Trophoblast cell (in vitro differentiated cells and primary cell): ENCODE measurements around the gene COMMD3.

Experiments used
- DNase-seq, 2 donors: peaks; one replicate each; pipeline ENCODE4 v3.0.0-alpha.2; 2016
- H2AFZ ChIP-seq: 2 replicates; pipeline ENCODE4 v1.6.1; 2013; ENCODE audit warnings: low read length, moderate library complexity, mild to moderate bottlenecking; ENCODE audit not compliant: insufficient read depth, poor library complexity
- H2AK5ac ChIP-seq: 2 replicates; pipeline ENCODE4 v1.6.1; 2013; ENCODE audit warnings: mild to moderate bottlenecking, low read length
- H2BK120ac ChIP-seq: 2 replicates; pipeline ENCODE4 v1.6.1; 2013; ENCODE audit warnings: low read length, mild to moderate bottlenecking, moderate library complexity; ENCODE audit not compliant: insufficient read depth, poor library complexity
- H2BK12ac ChIP-seq: 2 replicates; pipeline ENCODE4 v1.6.1; 2013; ENCODE audit warnings: mild to moderate bottlenecking, low read length, moderate library complexity
- H2BK5ac ChIP-seq: 2 replicates; pipeline ENCODE4 v1.6.1; 2013; ENCODE audit warnings: low read length, low read depth, moderate library complexity, mild to moderate bottlenecking; ENCODE audit not compliant: poor library complexity
- H3K14ac ChIP-seq: 2 replicates; pipeline ENCODE4 v1.6.1; 2013; ENCODE audit warnings: mild to moderate bottlenecking, low read length
- H3K18ac ChIP-seq: 2 replicates; pipeline ENCODE4 v1.6.1; 2013; ENCODE audit warnings: mild to moderate bottlenecking, low read length
- H3K23ac ChIP-seq: 2 replicates; pipeline ENCODE4 v1.6.1; 2013; ENCODE audit warnings: low read length
- H3K27ac ChIP-seq: 2 replicates; pipeline ENCODE4 v1.5.1; 2013; ENCODE audit warnings: low read depth, mild to moderate bottlenecking, inconsistent platforms, low read length, moderate library complexity
- H3K27me3 ChIP-seq: 2 replicates; pipeline ENCODE4 v1.6.1; 2013; ENCODE audit warnings: inconsistent platforms, mild to moderate bottlenecking, low read length, moderate library complexity; ENCODE audit not compliant: insufficient read depth
- H3K36me3 ChIP-seq, 2 experiments: 1 replicate in 1 of 2; 2 replicates in 1 of 2; pipeline ENCODE4 v1.6.1; 2013; ENCODE audit warnings: low read length in 2 of 2, mild to moderate bottlenecking in 2 of 2, moderate library complexity in 1 of 2; ENCODE audit not compliant: insufficient read depth in 2 of 2, control insufficient read depth in 1 of 2
- H3K4ac ChIP-seq: 2 replicates; pipeline ENCODE4 v1.6.1; 2013; ENCODE audit warnings: low read depth, mild to moderate bottlenecking, low read length, moderate library complexity
- H3K4me1 ChIP-seq, 2 experiments: 1 replicate in 1 of 2; 2 replicates in 1 of 2; pipeline ENCODE4 v1.6.1; 2013; ENCODE audit warnings: low read length in 2 of 2, mild to moderate bottlenecking in 2 of 2, moderate library complexity in 1 of 2; ENCODE audit not compliant: insufficient read depth in 2 of 2, control insufficient read depth in 1 of 2
- H3K4me2 ChIP-seq: 2 replicates; pipeline ENCODE4 v1.6.1; 2013; ENCODE audit warnings: inconsistent platforms, mild to moderate bottlenecking, low read length, moderate library complexity
- H3K4me3 ChIP-seq: 2 replicates; pipeline ENCODE4 v1.5.1; 2013; ENCODE audit warnings: mild to moderate bottlenecking, low read depth, low read length, inconsistent platforms
- H3K79me1 ChIP-seq: one replicate; pipeline ENCODE4 v1.6.1; 2013; ENCODE audit warnings: low read length
- H3K79me2 ChIP-seq: 2 replicates; pipeline ENCODE4 v1.6.1; 2013; ENCODE audit warnings: low read length, mild to moderate bottlenecking; ENCODE audit not compliant: control insufficient read depth, insufficient read depth, poor library complexity
- H3K9ac ChIP-seq: 2 replicates; pipeline ENCODE4 v1.6.1; 2013; ENCODE audit warnings: mild to moderate bottlenecking, low read length
- H3K9me3 ChIP-seq: 2 replicates; pipeline ENCODE4 v1.6.1; 2013; ENCODE audit warnings: low read depth, mild to moderate bottlenecking, control low read depth, inconsistent platforms, low read length; ENCODE audit not compliant: insufficient read depth
- H4K12ac ChIP-seq: 2 replicates; pipeline ENCODE4 v1.6.1; 2013; ENCODE audit warnings: low read depth, mild to moderate bottlenecking, low read length, moderate library complexity
- H4K8ac ChIP-seq: 2 replicates; pipeline ENCODE4 v1.6.1; 2013; ENCODE audit warnings: low read depth, mild to moderate bottlenecking, low read length, moderate library complexity
- H4K91ac ChIP-seq: one replicate; pipeline ENCODE4 v1.6.1; 2013; ENCODE audit warnings: low read depth, mild to moderate bottlenecking, low read length, moderate library complexity
- WGBS: extraction: QIAGEN DNeasy Blood & Tissue Kit; methylation state at CpG from one replicate; pipeline ENCODE4 v1.1.7; 2013; ENCODE audit warnings: missing lambda C conversion rate; ENCODE audit not compliant: insufficient read length, insufficient coverage; ENCODE audit errors: extremely low coverage; 5-methylcytosine and 5-hydroxymethylcytosine counted together

The COMMD3 gene

GRCh38 chr10:22301193-22301592 lies 15.0 kb upstream of the COMMD3 start:
- no peak for DNase-seq
- no peak overlapping the region for H4K12ac ChIP-seq
- H2AFZ ChIP-seq: no peak overlapping the region
- no peak overlapping the region for H2BK5ac ChIP-seq
- H3K4me2 ChIP-seq: no peak overlapping the region
- H3K9me3 ChIP-seq: no peaks in the 10 kb centered on the region
- WGBS: no CpG with 5 or more reads among the region's 4 CpGs
- H3K36me3 ChIP-seq: no peaks in the 10 kb centered on the region
- no peaks in the 10 kb centered on the region for H3K27me3 ChIP-seq
- no peak overlapping the region for H3K4me3 ChIP-seq
- no peak overlapping the region for H3K4ac ChIP-seq
- H3K14ac ChIP-seq: no peak overlapping the region
- H3K9ac ChIP-seq: no peak overlapping the region
- no peak overlapping the region for H2BK120ac ChIP-seq
- no peak overlapping the region for H2BK12ac ChIP-seq
- no peak overlapping the region for H3K18ac ChIP-seq
- no peaks in the 10 kb centered on the region for H3K79me1 ChIP-seq
- no peaks in the 10 kb centered on the region for H3K79me2 ChIP-seq
- H3K27ac ChIP-seq: no peak overlapping the region
- H4K8ac ChIP-seq: no peak overlapping the region
- H3K4me1 ChIP-seq: no peaks in the 10 kb centered on the region
- H4K91ac ChIP-seq: no peak overlapping the region
- no peak overlapping the region for H2AK5ac ChIP-seq
- no peak overlapping the region for H3K23ac ChIP-seq

GRCh38 chr10:22303461-22303860 lies 12.7 kb upstream of the COMMD3 start:
- H3K79me1 ChIP-seq: no peaks in the 10 kb centered on the region
- no peak overlapping the region for H3K9ac ChIP-seq
- no peak overlapping the region for H2AFZ ChIP-seq
- H3K27me3 ChIP-seq: no peaks in the 10 kb centered on the region
- no peak overlapping the region for H2BK12ac ChIP-seq
- H3K27ac ChIP-seq: no peak overlapping the region
- H3K23ac ChIP-seq: no peak overlapping the region
- H3K4me3 ChIP-seq: no peak overlapping the region
- H4K8ac ChIP-seq: no peak overlapping the region
- H4K12ac ChIP-seq: no peak overlapping the region
- no peak overlapping the region for H2AK5ac ChIP-seq
- no peaks in the 10 kb centered on the region for H3K36me3 ChIP-seq
- H3K4ac ChIP-seq: no peak overlapping the region
- H2BK120ac ChIP-seq: no peak overlapping the region
- no peaks in the 10 kb centered on the region for H3K79me2 ChIP-seq
- H4K91ac ChIP-seq: no peak overlapping the region
- no peaks in the 10 kb centered on the region for H3K9me3 ChIP-seq
- no CpG with 5 or more reads among the region's 3 CpGs for WGBS
- H3K18ac ChIP-seq: no peak overlapping the region
- H3K4me2 ChIP-seq: no peak overlapping the region
- H2BK5ac ChIP-seq: no peak overlapping the region
- no peak overlapping the region for H3K14ac ChIP-seq
- H3K4me1 ChIP-seq: no peaks in the 10 kb centered on the region
- no peak for DNase-seq

- H3K4me1 ChIP-seq: no peaks in the 10 kb centered on the region
- no peak overlapping the region for H4K12ac ChIP-seq
- no peak overlapping the region for H2BK120ac ChIP-seq
- no peak overlapping the region for H3K14ac ChIP-seq
- H3K79me2 ChIP-seq: no peaks in the 10 kb centered on the region
- no peaks in the 10 kb centered on the region for H3K9me3 ChIP-seq
- H3K23ac ChIP-seq: no peak overlapping the region
- WGBS: no CpG with 5 or more reads among the region's 2 CpGs
- H3K27ac ChIP-seq: no peak overlapping the region
- H3K4me2 ChIP-seq: no peak overlapping the region
- H2AFZ ChIP-seq: no peak overlapping the region
- no peaks in the 10 kb centered on the region for H3K79me1 ChIP-seq
- H3K36me3 ChIP-seq: no peaks in the 10 kb centered on the region
- H3K18ac ChIP-seq: no peak overlapping the region
- no peak overlapping the region for H4K91ac ChIP-seq
- H2BK12ac ChIP-seq: no peak overlapping the region
- H3K27me3 ChIP-seq: no peaks in the 10 kb centered on the region
- H3K9ac ChIP-seq: no peak overlapping the region
- H4K8ac ChIP-seq: no peak overlapping the region
- no peak overlapping the region for H2AK5ac ChIP-seq
- no peak overlapping the region for H2BK5ac ChIP-seq
- H3K4ac ChIP-seq: no peak overlapping the region
- no peak overlapping the region for H3K4me3 ChIP-seq
- DNase-seq: no peak
Observed at GRCh38 chr10:22305721-22306120, 10.5 kb upstream of the COMMD3 start.

GRCh38 chr10:22308390-22308789 lies 7.8 kb upstream of the COMMD3 start:
- Histone ChIP-seq H4K8ac (no peak overlapping the region), H2AFZ (no peak overlapping the region), H3K27me3 (no peaks in the 10 kb centered on the region), H2BK12ac (no peak overlapping the region), H3K36me3 (no peaks in the 10 kb centered on the region), H3K4ac (no peak overlapping the region), H3K4me1 (no peaks in the 10 kb centered on the region), H3K14ac (no peak overlapping the region), H3K79me2 (no peaks in the 10 kb centered on the region), H3K9ac (no peak overlapping the region), H3K23ac (no peak overlapping the region), H3K79me1 (no peaks in the 10 kb centered on the region), H3K4me3 (no peak overlapping the region), H3K9me3 (no peaks in the 10 kb centered on the region), H2BK120ac (no peak overlapping the region), H2BK5ac (no peak overlapping the region), H4K12ac (no peak overlapping the region), H2AK5ac (no peak overlapping the region), H3K27ac (no peak overlapping the region), H4K91ac (no peak overlapping the region), H3K4me2 (no peak overlapping the region), H3K18ac (no peak overlapping the region)
- WGBS: no CpG with 5 or more reads among the region's 2 CpGs
- DNase-seq: no peak
